ENCODE measurements around the gene KLK3.
"Not testable (repeated sequence)": the region's sequence is repeated elsewhere in the genome, so short reads cannot be mapped to it uniquely, and the experiment has no call there.

Gene KLK3

DNA sequence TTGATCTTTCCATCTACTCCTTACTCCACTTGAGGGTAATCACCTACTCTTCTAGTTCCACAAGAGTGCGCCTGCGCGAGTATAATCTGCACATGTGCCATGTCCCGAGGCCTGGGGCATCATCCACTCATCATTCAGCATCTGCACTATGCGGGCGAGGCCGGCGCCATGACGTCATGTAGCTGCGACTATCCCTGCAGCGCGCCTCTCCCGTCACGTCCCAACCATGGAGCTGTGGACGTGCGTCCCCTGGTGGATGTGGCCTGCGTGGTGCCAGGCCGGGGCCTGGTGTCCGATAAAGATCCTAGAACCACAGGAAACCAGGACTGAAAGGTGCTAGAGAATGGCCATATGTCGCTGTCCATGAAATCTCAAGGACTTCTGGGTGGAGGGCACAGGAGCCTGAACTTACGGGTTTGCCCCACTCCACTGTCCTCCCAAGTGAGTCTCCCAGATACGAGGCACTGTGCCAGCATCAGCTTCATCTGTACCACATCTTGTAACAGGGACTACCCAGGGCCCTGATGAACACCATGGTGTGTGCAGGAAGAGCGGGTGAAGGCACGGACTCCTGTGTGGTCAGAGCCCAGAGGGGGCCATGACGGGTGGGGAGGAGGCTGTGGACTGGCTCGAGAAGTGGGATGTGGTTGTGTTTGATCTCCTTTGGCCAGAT, 15.8 kb downstream of the KLK3 start:
- DNase-seq: no peak

DNA sequence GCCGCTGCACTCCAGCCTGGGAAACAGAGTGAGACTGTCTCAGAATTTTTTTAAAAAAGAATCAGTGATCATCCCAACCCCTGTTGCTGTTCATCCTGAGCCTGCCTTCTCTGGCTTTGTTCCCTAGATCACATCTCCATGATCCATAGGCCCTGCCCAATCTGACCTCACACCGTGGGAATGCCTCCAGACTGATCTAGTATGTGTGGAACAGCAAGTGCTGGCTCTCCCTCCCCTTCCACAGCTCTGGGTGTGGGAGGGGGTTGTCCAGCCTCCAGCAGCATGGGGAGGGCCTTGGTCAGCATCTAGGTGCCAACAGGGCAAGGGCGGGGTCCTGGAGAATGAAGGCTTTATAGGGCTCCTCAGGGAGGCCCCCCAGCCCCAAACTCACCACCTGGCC, 18.3 kb downstream of the KLK3 start, which contains the start of gene KLK2:
KLK2 (plus strand) TSS at position 384 of the 400 bp plus-strand sequence. CDS start 35 bp downstream, outside the sequence.
- DNase-seq: no peak

DNA sequence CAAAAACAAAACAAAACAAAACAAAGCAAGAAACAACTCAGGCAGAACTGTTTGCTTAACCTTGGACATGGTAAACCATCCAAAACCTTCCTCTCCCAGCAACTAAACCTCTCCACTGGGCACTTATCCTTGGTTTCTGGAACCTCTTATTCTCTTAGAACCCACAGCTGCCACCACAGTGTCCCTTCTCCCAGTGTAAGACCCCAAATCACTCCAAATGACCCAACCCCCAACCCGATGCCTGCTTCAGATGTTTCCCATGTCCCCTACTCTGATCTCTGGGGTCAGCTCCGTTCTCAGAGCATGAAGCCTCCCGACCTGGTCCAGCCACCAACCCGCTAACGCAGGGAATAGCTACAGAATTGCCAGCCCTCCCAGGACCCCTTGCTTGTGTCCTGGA, 19.5 kb downstream of the KLK3 start:
- DNase-seq: no peak

DNA sequence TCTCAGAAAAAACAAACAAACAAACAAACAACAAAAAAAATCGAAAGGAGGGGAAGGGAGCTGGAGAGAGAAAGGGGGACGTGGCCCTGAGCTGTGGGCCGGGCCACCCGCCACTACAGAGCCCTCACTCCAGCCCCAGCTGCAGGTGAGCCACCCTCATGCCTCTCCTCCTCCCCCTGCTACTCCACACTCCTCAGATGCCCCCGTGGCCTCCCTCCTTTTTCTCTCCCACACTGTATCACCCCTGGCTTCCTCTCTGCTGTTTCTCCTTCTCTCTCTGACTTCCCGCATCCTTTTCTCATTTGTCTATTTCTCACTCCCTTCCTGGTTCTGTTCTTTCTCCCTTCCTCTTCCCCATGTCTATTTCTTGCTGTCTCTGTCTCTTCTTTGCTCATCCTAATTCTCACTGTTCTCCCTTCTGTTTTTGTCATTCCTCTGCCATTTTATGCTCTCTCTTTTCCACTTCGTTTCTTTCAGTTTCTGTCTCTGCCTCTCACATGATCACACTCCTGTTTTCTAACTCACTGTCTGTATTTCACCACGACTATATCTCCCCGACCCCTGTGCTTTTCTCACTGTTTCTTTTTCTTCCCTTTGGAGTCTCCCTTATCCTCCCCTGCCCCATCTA, 21.2 kb downstream of the KLK3 start:
- DNase-seq: no peak

DNA sequence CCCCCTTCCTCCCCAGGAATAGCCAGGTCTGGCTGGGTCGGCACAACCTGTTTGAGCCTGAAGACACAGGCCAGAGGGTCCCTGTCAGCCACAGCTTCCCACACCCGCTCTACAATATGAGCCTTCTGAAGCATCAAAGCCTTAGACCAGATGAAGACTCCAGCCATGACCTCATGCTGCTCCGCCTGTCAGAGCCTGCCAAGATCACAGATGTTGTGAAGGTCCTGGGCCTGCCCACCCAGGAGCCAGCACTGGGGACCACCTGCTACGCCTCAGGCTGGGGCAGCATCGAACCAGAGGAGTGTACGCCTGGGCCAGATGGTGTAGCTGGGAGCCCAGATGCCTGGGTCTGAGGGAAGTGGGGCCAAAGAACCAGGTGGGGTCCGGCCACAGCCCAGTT, 21.7 kb downstream of the KLK3 start:
- DNase-seq: no peak

DNA sequence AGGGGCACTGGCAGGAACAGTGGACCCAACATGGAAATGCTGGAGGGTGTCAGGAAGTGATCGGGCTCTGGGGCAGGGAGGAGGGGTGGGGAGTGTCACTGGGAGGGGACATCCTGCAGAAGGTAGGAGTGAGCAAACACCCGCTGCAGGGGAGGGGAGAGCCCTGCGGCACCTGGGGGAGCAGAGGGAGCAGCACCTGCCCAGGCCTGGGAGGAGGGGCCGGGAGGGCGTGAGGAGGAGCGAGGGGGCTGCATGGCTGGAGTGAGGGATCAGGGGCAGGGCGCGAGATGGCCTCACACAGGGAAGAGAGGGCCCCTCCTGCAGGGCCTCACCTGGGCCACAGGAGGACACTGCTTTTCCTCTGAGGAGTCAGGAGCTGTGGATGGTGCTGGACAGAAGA, 22.6 kb downstream of the KLK3 start:
- DNase-seq: no peak

DNA sequence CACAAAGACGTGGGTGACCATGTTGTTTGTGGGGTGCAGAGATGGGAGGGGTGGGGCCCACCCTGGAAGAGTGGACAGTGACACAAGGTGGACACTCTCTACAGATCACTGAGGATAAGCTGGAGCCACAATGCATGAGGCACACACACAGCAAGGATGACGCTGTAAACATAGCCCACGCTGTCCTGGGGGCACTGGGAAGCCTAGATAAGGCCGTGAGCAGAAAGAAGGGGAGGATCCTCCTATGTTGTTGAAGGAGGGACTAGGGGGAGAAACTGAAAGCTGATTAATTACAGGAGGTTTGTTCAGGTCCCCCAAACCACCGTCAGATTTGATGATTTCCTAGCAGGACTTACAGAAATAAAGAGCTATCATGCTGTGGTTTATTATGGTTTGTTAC, 24.1 kb downstream of the KLK3 start:
- no peak for DNase-seq

DNA sequence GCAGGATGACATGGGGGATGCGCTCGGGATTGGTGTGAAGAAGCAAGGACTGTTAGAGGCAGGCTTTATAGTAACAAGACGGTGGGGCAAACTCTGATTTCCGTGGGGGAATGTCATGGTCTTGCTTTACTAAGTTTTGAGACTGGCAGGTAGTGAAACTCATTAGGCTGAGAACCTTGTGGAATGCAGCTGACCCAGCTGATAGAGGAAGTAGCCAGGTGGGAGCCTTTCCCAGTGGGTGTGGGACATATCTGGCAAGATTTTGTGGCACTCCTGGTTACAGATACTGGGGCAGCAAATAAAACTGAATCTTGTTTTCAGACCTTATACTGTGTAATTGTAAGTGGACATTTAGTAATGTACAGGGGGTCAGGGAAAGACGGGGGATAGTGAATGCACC, 25.5 kb downstream of the KLK3 start:
- no peak for DNase-seq

DNA sequence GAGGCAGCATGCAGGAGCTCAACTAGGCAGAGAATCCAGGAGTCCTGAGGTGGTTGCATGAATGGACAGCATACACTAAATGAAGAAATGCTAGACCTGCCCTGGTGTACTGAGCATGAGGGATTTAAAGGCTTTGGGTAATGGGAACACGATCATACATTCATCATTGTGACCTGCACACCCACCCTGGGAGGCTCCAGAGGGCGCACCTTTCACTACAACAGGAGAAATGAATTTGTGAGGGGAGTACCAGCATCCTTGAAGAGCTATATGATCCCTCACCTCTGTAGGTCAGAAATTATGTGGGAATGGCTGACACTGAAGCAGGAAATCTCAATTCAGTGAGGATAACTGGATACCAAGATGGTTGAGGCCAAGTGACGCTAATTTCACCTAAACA, 27.5 kb downstream of the KLK3 start:
- DNase-seq: no peak

DNA sequence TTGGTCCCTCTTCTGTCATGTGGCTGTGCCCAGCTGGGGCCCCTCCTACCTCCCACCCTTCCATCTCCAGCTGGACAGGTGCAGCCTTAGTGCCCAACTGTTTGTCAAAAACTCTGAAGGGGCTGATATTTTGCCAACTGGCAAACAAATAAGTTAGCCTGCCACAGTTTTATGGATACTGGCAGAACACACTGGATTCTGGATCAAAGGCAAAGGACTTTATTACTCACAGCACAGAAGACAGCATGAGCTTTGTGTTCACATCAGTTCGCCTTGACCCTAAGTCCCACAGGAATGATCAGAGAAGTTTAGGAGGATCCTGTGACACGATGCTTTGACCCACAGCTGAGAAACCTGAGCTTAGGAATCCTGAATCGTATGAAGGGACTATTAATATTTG, 34.9 kb downstream of the KLK3 start:
- no peak for DNase-seq

DNA sequence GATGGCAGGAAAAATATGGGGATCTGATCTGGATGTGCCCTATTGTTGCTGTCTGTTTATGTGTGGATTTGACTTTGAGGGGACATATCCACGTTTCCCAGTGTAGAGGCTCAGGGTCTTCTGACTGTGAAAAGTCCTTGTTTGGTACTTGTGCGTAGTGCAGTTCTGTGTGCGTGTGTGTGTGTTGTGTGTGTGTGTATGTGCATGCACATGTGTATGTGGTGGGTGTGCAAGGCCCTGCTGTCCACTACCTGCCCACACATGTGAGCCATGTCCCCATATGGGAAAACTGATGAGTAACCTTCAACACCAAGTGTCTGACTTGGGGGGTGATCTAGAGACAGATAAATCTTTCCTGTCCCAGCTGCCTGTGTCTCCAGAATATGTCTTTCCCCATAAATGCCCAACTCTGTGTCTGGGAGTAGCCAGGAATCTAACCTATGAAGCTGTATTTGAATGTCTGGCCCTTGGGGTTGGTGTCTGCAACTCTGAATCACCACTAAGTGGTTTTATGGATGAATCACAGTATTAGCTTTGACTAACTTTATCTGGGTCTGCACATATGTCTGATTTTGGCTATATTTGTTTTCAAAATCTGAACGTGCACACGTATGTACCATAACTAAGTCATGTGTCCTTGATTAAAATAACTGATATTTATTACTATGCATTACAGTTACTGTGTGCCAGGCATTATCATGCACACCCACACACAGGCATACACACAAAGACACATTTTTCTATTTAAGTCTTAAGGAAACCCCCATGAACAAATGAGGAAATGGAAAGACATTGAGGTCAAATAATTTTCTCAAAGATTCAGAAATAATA, 35.9 kb downstream of the KLK3 start:
- no peak for DNase-seq

DNA sequence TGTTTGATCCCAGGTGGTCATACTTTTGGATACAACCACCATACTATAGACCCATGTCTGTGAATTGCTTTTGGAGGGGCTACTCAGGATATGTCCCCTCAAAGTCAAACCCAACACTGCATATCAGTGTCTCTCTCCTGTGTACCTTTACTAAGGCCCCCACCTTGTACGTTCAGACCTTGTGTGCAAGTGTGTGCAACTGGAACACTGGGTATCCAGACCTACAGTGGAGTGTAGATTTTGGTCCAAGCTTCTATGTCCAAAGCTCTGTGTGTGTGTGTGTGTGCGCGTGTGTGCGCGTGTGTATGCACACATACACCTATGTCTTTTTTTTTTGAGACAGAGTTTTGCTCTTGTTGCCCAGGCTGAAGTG, 36.5 kb downstream of the KLK3 start:
- DNase-seq: no peak

DNA sequence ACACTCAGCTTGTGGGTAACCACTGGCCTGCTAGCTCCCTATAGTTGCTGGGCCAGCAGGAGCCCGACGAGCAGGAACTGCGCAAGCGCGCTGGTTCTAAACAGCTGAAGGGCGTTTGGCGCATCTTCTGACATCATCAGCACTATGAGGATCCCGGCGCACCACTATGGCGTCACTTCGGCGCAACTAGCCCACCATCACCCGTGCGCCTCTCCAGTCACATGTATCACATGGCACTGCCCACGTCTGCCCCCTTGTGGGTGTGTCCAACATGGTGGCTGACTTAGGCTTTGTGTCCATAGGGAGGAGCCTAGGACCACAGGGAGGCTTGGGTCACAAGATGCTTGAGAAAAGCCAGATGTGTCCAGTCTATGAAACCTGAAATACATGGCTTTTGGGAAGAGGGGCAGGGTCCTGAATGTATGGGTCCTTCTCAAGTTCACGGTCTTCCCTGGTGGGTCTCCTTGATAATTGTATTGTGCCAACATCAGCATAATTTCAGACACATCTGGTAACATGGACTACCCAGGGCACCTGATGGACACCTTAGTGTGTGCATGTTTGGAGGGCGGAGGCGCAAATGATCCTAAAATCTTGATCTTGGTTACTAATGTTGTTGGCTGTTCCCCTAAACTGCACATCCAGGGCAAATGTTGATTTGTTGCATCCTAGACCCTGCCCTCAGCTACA, 38.5 kb downstream of the KLK3 start:
- DNase-seq: no peak

DNA sequence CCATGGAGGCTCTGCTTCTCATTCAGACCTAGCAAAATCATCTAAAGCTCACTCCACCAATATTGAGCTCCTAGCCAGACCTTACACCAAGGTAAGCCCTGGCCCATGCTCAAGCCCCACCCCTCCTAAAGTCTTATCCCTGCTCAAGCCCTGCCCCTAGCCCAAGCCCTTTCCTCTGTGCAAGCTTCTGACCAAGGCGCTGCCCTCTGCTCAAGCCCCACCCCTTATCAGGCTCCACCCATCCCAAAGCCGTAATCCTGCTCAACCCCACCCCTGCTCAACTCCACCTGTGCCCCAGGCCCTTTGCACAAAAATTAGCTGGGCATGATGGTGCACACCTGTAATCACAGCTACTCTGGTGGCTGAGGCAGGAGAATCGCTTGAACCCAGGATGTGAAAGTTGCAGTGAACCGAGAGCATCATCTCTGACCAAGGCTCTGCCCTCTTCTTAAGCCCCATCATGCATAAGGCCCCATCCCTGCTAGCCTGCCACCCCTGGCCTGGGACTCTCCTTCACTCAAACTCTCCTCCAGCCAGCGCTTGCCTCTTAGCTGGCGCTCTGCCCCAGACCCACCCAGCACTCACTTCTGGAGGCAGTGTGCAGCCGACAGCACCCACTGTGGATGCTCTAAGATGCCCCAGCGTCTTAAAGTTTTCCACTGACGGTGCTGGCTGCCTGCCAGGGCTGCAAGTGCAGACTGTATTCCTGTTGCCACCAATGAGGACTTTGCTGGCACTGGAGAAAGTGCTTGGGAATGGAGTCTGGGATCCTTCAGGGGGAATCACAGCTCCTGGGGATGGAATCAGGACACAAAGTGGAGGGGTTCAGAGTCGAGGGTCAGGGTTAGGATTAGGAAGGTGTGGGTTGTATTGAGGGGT, 40.0 kb downstream of the KLK3 start:
- no peak for DNase-seq

DNA sequence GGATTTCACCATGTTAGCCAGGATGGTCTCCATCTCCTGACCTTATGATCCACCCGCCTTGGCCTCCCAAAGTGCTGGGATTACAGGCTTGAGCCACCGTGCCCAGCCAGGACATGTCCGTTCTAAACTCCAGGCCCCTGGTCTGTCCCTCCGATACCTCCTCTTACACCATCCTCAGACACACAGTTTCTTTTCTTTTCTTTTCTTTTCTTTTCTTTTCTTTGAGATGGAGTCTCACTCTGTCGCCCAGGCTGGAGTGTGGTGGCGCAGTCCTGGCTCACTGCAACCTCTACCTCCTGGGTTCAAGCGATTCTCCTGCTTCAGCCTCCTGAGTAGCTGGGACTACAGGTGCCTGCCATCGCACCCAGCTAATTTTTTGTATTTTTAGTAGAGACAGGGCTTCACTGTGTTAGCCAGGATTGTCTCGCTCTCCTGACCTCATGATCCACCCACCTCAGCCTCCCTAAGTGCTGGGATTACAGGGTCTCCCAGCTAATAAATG, 41.4 kb downstream of the KLK3 start:
- not testable (repeated sequence) for DNase-seq

DNA sequence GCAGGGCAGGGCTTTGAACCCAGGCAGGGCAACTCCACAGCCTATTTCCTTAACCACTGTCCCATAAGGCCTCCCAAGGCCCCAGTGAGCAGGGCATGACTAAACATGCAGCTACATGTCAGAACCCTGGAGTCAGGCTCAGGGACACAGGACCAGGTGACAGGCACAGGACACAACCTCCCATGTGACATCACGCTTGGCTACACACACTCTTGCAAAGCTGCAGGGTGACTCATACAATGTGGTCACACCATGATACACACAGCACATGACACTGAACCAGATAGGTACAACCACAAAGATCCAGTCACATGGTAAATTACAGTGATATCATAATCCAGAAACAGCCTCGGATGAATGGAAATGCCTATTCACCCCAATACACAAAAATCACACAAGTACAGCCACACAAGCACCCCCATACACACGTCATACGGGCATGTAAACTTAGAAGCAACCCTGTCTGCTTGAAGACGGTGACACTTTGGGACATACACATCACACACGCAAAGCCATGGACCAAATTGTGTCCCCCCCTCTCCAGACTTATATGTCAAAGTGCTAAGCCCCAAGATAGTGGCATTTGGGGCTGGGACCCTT, 42.0 kb downstream of the KLK3 start:
- no peak for DNase-seq

DNA sequence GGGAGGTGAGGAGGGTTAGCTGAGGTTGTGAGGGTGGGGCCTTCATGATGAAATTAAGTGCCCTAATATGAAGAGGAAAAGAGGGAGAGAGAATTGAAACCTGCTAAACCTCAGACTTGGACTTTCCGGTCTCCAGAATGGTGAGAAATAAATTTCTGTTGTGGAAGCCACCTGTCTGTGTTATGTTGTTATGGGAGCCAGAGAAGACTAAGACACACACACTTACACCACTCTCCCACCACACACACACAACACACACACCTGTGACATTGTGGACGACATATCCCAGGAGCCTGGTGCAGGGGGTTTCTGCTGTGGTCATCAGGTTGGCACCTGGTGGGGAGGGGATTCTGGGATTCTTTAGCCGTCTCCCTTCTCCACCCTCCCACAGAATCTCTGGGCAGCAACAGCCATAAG, 42.5 kb downstream of the KLK3 start:
- DNase-seq: no peak

DNA sequence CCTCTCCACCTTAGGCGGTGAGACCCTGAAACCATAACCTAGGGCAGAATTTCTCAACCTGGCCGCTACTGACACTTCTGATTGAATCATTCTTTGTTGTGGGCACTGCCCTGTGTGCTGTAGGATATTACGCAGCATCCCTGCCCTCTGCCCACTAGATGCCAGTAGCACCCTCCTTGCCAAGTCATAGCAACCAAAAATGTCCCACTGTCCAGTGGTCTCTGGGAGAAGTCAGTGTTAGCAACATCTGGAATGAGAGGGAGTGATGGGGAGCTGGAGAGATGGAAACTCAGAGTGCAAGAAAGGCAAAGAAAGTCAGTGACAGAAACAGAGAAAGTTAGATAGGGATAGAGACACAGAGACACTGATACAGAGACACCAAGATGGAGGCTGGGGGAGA, 42.9 kb downstream of the KLK3 start:
- DNase-seq: no peak

DNA sequence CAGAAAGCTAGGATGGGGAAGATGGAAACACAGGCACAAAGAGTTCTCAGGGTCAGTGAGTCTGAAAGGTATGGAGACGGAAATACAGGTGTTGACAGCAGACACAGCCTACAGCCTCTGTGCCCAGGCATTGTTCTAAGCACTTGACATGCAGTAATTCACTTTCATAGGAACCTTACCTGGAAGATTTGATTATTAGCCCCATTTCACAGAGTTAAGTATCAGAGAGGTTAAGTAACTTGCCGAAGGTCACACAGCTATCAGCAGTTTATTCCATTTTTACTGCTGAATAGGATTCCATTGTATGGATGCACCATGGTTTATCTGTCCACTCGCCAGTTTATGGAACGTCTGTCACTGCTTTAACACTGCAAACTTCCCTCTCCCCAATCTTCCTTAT, 43.3 kb downstream of the KLK3 start:
- DNase-seq: no peak

DNA sequence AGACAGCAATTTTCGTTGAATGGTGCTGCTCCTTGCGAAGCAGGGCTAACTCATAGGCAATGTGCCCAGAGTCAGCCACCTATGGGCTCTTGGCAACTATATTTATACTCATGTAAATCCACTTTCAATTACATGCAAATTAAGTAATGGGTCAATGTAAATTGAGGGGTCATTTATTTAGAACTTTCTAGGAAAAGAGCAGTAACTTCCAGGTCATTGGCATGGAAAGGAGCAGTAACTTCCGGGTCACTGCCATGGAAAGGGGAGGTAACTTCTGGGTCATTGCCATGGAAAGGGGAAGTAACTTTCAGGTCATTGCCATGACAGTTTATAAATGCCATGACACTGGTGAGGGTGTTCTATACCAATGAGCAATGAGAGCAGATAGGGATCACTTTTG, 44.9 kb downstream of the KLK3 start:
- DNase-seq: no peak

DNA sequence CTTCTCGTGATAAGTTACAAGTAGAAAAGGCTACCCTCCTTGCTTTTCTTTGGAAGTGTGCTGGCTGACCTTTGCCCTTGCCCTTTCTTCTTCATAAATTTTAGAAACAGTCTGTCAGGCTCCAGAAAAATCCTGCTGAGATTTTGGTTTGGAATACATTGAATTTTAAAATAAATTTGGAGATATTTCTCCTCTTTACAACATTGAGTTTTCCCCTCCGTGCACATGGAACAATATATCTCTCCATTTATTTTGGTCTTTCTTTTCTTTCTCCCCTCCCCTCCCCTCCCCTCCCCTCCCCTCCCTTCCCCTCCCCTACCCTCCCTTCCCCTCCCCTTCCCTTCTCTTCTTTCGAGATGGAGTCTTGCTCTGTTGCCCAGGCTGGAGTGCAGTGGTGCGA, 47.9 kb downstream of the KLK3 start:
- no peak for DNase-seq

DNA sequence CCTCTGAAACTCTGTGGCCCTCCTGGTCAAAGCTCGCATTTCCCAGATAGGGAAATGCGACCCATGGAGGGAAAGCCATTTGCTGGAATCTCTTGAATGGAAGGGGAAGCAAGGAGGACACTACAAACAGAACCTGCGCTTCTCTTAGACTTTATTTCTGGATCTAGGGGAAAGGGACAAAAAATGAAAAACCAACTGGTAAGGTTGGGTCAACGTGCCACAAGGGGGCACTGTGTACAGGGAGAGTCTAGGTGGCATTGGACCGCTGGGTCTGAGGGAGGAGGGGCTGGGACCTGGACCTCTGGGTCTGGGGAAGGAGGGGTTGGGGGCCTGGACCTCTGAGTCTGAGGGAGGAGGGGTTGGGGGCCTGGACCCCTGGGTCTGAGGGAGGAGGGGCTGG, 51.5 kb downstream of the KLK3 start:
- peak; percentile 67 for DNase-seq

Data from activated CD8-positive, alpha-beta memory T cell treated with anti-CD3 and anti-CD28 coated beads for 24 hours (primary cell).